Stimulated activated CD8-positive, alpha-beta memory T cell treated with anti-CD3 and anti-CD28 coated beads, Interleukin-15, amount 100 ng/mL, for 24 hours (primary cell): ENCODE measurements around the gene FBLN7.

Experiments used
- DNase-seq: peaks from one replicate; pipeline ENCODE4 v3.0.0-alpha.2; 2020; ENCODE audit warnings: low read depth

The FBLN7 gene

DNA sequence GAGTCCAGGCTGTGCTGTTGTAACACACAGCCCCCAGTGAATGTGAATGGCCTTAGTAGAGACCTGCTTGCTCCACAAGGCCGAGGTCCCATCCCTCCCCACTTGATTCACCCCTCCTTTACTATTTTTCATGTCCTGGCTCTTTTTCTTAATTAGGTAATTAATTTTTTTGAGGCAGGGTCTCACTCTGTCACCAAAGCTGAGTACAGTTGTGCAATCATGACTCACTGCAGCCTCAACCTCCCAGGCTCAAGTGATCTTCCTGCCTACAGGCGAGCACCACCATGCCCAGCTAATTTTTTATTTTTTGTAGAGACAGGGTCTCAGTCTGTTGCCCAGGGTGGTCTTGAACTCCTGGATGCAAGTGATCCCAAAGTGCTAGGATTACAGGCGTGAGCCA, 19.3 kb downstream of the FBLN7 start:
- DNase-seq: no peak

DNA sequence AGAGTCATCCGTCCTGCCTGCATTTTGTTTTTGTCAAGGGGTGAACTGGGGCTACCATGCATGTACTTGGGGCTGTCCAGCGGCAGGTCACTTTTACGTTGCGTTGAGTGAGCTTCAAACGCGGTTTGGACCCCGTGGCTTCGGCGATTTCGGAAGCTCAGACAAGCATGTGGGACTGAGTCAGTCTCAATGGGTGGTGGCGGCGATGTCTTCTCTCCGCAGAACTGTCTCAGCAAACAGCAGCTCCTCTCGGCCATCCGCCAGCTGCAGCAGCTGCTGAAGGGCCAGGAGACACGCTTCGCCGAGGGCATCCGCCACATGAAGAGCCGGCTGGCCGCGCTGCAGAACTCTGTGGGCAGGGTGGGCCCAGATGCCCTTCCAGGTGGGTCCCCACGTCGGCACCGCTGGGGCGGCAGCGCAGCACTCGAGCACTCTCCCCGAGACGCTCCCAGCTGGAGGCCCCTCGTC, 21.3 kb downstream of the FBLN7 start:
- DNase-seq: no peak

DNA sequence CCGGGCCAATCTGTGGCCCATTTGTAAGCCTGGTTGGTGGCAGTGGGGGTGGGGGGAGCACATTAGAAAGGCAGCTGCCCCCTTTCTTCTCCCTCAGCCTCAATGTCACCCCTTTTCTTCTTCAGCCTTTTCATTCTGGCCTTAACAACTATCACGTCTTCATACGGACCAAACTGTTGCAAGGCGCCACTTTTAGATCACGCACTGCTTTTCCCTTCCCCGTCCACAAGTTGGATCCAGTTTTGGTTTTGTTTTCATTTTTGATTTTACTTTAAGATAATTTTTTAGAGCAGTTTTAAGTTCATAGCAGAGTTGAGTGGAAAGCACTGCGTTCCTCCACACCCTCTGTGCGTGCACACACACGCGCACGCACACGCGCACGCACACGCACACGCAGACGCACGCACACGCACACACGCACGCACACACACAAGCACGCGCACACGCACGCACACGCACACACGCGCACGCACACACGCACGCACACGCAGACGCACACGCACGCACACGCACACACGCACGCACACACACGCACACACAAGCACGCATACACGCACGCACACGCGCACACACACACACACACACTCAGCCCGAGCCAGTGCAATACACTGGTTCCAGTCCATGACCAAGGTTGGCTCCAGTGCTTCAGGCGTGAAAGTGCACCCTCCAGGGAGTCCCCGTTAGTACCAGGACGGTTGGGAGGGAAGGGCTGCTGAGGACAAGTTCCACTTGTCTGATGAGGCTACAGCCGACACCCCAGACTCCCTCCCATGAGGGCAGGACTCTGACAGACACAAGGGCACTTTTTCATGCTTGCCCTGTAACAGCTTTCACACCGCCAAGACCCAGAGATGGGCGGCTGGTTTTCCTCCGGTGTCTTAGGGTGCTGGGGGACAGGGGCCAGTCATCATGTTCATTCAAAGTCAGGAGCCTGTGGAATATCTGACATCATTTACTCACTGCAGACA, 22.4 kb downstream of the FBLN7 start:
- DNase-seq: no peak

DNA sequence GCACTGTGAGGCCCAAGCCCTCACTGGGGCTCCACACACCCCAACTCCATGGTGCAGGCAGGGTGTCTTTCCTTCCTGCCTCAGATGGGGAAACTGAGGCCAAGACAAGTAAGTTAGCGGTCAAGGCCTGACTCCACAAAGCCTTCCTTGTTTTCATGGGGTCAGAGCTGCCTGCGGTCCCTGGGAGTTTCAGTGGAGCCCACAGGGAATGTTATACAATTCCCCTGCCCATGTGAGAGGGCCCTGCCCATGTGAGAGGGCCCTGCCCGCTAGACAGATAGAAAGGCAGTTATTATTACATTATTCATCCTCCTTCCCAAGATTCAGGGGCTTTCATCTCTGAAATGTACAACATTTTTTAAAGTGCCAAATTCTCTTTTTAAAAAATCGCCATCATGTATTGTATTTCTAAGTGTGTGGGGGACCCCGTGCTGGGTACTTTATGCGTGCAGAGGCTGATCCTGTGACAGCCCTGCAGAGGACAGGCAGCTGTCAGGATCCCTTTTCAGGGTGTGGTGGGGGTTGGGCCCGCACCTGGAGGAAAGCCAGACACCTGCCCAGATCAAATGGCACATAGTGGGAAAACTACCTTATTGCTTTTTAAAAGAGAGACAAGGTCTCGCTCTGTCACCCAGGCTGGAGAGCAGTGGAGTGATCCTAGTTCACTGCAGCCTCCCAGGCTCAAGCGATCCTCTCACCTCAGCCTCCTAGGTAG, 23.4 kb downstream of the FBLN7 start:
- DNase-seq: no peak

DNA sequence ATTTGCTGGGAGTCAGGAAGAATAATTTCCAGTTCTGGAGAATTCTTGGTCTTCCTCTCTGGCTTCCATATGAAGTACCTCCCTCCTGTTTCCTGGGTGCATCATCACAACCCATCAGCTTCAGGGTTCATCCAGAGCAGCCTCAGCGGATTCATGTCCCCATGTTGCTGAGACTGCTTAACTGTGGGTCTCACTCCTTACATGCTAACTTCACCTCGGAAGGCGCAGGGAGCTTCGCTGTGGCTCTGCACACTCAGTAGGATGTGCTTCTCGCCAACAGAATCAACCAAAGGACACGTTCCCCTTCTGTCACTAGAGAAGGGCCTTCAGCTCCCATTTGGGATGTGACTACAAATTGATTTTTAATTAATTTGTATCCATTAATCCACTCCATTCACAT, 24.2 kb downstream of the FBLN7 start:
- no peak for DNase-seq

DNA sequence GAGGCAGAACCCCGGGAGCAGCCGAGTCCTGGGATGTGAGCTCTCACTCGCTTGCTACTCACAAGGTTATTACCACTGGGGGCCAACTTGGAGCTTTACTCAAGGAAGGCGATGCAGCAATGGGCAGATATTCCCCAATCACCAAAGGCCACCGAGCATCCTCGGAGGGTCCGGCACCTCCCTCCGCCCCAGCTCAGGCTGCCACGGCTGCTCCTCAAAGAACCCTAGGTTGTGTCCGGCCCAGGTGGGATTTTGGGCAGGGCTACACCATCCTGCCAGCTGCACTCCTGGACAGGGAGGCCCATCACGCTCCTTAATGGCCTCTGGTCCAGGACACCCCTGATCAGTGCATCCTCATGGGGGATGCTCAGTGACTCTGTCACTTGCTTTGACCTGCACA, 24.8 kb downstream of the FBLN7 start:
- no peak for DNase-seq

DNA sequence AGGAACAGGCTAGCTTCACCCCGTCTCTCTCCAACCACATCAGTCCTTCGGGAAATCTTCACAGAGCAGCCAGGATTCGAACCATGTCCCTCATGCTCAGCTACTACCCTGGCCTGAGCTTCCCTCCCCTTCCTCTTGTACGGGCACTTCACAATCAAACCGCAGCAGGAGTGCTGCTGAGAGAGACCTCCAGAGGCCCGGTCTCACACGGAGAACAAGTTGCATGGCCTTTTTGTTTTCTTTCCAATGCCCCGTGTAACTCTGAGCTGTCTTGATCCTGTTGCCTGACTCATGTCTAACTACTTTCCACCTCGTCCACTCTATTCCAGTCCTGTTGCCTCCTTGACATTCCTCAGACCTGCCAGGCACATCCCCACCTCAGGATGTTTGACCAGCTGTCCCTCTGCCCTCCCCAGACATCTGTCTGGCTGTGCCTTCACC, 25.4 kb downstream of the FBLN7 start:
- no peak for DNase-seq

DNA sequence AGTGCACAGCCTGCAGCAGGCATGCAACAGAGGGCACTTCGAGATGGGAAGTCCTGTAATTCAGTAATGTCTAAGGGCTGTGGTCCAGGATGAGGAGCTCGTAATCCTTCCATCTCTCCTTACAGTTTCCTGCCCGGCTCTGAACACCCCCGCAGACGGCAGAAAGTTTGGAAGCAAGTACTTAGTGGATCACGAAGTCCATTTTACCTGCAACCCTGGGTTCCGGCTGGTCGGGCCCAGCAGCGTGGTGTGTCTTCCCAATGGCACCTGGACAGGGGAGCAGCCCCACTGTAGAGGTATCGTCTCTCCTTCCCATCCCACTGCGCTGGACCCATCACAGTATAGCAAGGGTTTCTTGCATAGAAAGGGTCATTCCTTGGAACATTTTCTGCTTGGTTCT, 26.7 kb downstream of the FBLN7 start:
- DNase-seq: no peak

DNA sequence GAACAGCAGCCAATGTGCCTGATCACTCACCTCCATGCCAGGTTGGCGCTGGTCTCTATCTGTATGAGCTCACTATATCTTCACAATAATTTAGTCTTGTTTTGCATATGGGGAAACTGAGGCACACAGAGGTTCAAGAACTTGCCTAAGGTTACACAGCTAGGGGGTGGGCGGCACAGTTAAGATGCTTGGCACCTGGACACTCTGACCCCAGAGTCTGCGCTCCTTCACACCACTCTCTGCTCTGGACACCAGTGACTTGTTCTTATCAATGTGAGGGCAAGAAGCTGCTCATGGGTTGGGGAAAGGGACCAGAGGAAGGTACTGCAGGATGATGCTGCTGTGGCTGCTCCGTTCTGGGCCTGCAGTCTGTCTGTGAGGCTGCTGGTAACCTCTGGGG, 27.1 kb downstream of the FBLN7 start:
- DNase-seq: no peak

DNA sequence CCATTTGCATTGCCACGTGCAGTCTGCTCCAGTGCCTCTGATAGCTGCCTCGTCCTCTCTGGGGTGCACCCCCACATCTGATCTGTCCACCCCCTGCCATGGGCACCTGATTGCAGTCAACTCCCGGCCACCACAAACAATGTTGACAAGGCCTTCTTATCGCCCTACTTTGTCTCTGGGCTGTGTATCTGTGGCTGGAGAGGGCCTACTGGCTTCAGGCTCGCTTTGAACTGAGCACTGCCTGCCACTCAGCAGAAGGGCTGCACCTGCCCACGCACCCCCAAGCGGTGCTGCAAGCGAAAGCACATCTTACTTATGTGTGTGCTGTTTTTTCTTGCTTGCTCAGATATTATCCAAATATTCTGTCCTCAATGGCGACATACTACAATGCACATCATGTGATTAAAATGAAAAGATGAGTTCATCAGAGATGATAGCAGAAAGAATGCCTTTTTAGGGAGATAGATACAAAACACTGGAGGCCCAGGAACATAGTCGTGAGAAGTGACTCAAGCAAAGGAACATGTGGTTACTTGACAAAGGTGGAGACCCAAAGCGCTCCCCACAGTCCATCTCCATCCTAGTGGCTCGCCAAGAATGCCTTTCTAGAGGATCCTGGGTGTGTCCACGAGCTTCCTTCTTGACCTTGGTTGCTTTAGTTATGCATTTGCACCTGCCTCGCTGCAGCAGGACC, 28.8 kb downstream of the FBLN7 start:
- no peak for DNase-seq

DNA sequence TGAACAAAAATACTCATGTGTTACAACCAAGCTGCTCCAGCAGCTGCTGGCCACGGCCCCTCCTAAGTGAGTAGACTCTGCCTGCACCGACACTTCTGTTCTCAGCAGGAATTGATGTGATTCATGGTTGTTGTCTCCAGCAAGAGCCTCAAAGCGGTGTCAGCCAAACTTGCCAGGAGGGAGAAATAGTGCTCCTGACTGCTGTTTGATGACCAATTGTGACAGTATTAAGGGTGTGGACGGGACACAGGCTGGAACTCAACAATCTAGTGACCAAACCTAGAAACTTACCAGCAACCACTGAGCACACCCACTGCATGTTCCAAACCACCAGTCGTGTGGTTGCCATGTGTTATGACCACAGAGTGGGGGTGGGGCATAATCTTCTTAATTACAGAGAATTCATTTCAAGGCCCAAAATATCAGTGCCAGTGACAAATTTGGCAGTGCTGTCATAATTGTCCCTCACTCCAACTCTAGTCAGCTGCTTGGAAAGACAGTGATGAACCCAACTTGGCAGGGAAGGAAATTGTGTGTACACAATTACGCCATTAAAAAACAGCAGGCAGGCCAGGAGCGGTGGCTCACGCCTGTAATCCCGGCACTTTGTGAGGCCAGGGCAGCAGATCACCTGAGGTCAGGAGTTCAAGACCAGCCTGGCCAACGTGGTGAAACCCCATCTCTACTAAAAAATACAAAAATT, 30.4 kb downstream of the FBLN7 start:
- DNase-seq: no peak

DNA sequence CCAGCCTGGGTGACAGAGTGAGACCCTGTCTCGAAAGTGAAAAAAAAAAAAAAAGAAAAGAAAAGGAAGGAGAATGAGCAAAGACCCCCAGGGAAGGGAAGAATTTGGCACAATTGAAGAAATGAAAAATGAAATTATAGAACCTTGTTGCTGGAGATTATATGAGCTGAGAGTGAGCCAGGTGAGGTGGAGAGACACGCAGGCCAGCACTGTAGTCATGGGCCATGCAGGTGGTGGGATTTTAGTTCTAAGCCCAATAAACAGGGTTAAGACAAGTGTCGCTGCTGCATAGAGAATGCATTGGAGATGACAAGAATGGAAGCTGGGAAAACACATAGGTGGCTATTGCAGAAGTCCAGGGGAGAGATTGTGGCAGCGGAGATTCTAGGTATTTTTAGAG, 32.3 kb downstream of the FBLN7 start:
- DNase-seq: no peak

DNA sequence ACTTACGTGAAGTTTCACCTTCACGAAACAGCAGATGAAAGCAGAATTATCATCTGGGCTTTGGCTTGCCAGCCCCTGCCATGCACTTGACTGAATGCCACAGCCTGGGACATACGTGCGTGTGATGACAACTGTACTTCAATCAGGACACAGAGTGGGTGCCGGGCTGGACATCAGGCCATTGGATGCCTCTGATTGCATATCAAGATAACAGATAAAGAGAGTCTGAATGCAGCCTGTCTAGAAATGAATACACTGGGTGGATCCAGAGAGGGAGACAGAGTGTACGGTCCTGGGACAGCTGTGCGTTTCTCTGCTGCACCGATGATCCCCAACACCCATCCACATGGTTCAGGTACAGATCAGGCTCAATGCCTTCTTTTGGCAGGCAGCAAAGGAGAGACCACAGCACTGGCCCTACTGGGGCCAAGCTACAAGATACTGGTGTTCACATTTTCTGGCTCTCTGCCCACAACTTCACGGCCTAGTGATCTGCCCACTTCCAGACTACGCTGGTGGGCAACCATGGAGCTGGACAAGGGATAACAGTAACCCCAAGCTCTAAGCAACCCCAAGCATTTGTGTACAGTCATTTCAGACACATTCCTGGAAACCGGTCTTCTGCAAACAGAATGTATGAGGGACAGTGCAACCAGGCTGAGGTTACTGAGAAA, 35.6 kb downstream of the FBLN7 start:
- DNase-seq: no peak

DNA sequence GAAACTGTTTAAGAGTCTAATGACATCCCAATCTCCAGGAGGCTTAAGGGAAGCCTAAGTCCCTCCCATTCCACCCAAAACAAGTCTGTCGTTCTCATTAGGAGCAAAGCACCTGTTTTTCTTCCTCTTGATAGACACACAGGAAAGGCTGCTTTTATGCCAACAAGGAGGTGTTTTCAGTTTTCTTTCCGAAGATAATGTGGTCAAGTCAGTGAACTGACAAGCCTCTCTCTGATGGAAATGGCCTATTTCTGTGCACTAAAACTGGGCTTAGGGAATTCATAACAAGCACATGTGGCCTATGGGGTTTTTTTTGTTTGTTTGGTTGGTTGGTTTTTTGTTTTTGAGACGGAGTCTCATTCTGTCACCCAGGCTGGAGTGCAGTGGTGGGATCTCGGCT, 36.2 kb downstream of the FBLN7 start:
- DNase-seq: no peak

DNA sequence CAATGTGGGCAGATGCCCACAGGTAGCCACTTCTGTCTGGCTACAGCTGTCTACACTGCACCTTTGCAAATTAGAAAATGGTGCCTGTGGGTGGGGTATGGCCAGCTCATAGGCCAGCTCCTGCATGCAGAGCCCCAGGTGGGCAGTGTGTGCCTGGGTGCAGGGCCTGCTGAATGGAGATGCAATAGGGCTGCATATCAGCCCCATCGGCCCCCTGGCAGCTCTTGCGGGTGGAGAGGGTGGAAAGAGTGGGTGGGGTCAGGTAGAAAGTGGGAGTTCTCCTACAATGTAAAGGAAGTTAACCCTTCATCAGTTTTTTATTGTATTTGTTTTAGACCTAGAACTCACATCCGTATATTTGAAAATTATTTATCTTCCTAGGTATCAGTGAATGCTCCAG, 37.1 kb downstream of the FBLN7 start:
- no peak for DNase-seq

DNA sequence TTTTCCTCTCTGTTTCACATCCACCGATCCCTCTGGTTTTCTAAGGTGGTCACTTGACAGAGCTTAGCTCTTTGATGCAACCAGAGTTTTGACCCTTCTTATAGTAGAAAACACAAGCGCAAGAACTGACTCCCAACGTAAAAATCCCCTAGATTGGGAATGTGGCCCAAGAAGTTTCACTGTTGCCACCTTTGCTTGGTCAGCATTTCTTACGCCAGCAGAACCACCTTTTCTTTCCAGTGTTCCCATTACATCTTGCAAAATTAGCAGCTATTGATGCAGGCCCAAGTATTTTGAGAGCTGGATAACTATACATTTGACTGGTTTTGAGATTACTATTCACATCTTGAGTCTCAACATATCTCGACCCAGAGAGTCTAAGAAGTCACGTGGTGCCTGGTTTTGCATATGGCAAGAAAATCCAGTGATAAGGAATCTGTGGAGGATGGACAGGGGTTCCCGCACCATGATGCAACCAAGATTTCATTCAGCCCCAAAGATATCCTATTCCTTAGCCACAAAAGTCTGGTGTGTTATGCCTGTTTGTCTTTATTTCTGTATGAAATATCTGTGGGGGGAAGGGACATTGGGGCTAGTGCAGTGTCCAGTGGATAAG, 37.9 kb downstream of the FBLN7 start:
- no peak for DNase-seq

DNA sequence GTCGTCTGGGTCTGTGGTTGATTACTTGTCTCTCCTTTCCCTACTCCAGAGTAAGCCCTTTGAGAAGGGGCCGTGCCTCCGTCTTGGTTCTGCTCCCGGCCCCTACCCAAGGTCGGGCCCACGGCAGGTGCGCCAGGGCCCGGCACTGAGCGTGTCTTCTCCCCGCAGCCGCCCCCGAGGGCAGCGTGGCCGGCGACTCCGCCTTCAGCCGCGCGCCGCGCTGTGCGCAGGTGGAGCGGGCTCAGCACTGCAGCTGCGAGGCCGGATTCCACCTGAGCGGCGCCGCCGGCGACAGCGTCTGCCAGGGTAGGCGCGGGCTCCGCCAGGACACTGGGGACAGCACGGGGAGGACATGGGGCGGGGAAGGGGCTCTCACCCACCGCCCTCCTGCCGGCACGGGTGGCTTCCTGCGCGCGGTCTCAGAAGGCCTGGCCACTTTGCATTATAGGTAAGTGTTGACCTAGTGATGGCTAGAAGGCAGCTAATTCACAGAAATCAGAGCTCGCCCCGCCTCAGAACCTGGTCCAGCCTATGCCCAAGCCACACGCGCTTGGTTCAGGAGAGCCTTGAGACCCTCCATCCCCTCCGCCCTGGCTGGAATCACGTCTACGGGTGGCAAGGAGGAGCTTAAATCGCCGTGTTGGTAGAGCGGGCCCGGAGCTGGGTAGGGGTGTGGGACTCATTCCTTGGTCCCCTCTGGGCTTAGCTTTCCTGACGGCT, 43.5 kb downstream of the FBLN7 start:
- no peak for DNase-seq

DNA sequence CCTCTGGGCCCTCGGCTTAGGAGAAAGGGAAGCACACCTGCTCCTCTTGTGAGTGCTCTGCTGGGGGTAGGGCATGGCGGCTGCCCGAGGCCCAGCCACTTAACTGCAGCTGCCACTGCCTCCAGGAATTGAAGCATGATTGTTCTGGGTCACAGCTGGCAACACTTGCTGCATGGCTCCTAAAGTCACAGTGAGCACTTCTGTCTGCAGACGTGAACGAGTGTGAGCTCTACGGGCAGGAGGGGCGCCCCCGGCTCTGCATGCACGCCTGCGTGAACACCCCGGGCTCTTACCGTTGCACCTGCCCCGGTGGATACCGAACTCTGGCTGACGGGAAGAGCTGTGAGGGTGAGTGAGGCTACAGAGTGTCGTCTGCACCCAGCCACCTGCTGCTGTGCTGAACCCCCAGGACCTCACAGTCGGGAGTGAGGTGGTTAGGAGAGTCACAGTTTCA, 44.4 kb downstream of the FBLN7 start:
- DNase-seq: no peak

DNA sequence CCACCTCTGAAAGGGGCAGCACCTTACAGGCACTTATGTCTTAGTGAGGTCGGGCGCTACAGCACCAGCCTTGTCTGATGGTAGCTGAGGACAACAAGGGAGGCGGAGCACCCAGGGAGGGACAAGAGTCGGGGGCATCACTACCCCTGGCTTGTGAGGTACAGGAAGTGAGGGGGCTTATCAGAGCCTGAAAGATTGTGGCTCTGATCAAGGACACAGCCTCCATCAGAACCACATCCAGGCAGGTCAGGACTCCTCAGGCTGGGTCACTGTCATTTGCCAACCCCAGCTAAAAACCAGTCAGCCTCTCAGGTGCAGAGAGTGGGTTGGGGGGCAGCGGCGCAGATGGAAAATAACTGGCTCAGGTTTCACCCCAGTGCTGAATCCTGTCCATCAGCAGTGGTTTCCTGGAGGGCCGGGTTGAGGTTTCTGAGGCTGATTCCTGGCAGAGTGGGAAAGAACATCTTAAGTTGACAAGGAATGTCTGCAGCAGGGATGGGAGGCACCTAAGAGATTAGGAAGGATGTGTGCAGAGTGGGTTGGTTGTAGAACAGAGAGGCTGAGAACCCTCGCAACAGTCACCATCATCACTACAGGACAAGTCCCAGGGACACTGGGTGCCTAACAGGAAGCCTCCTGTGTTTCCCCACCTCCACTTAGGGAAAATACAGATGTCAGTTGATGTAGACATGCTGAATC, 45.3 kb downstream of the FBLN7 start:
- no peak for DNase-seq

DNA sequence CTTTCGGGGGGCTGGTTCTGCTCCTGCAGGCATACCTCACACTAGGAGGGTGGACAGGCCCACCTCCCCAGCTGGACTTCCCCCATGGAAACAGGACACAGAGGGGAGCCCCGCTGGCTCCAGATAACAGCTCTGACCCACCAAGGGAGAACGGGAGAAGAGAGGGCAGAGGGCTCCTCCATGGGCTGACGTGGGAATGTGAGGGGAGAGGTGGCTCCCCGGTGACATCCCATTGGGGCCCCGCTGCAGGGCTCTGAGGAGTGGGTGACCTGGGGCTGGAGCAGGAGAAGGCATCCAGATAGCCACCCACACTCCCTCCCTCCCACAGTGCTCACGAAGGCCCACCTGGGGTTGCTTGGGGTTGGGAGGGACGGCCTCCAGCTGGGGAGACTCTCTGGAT, 45.9 kb downstream of the FBLN7 start:
- no peak for DNase-seq
